A549 (cell line): ENCODE results near the gene GGACT. TPM values are rescaled to one million over a fixed set of nuclear protein-coding genes. Genes with fewer than 3 reads are reported as not detected.

Experiments used
- ATAC-seq, 2 experiments: fragments of 200-7000 bp in 1 of 2; fragments of >200 bp in 1 of 2; cut with Nextera tagmentation in 1 of 2; cut with Tn5 transposase in 1 of 2; 3 replicates each; pipeline versions ENCODE4 v1.8.0 to v1.9.1; 2018 to 2020; ENCODE audit warnings: mild to moderate bottlenecking in 1 of 2, moderate library complexity in 1 of 2
- CTCF ChIA-PET: fragments of 300-600 bp; sonication (Branson Sonifier 250); formaldehyde crosslinking; extraction: SDS; loops from one replicate; lab custom pipeline; 2021; ENCODE audit warnings: antibody characterized with exemption, inconsistent platforms; lab: Yijun Ruan, JAX
- POLR2A ChIA-PET: fragments of 350-600 bp; formaldehyde crosslinking; extraction: SDS; loops from one replicate; lab custom pipeline; 2021; ENCODE audit warnings: antibody characterized with exemption, inconsistent platforms; lab: Yijun Ruan, JAX
- DNase-seq, 2 experiments: peaks; one replicate each; pipeline versions ENCODE4 v3.0.0 to v3.0.0-alpha.2; 2011 to 2016; ENCODE audit warnings: low read depth in 1 of 2, low spot score in 1 of 2
- FAIRE-seq: peaks from 2 replicates; lab custom pipeline; 2011; peaks lifted over from hg19 to GRCh38; lab: Jason Lieb, UNC
- H3K27ac ChIP-seq, 2 experiments: fragments of >200 bp; sonication (Bioruptor Twin); formaldehyde crosslinking; 3 replicates each; pipeline ENCODE4 v1.5.1; 2016 to 2017
- H3K4me1 ChIP-seq: fragments of >200 bp; sonication (Bioruptor Twin); formaldehyde crosslinking; 3 replicates; pipeline ENCODE4 v1.6.1; 2016
- H3K4me2 ChIP-seq: fragments of >200 bp; sonication (Bioruptor Twin); formaldehyde crosslinking; 3 replicates; pipeline ENCODE4 v1.6.1; 2016
- H3K4me3 ChIP-seq: fragments of >200 bp; sonication (Bioruptor Twin); formaldehyde crosslinking; 3 replicates; pipeline ENCODE4 v1.5.1; 2016
- H3K9me3 ChIP-seq: fragments of >200 bp; sonication (Bioruptor Twin); formaldehyde crosslinking; 3 replicates; pipeline ENCODE4 v1.6.1; 2016
- BHLHE40 ChIP-seq: IDR thresholded peaks from 2 replicates; pipeline ENCODE4 v1.6.1; 2012; ENCODE audit warnings: low read depth, low read length, inconsistent platforms
- CBX8 ChIP-seq: fragments of 200-600 bp; sonication (generic); IDR thresholded peaks from 2 replicates; pipeline ENCODE4 v1.6.1; 2016
- CEBPB ChIP-seq, 2 experiments: fragments of >200 bp in 1 of 2; sonication (Bioruptor Twin) in 1 of 2; formaldehyde crosslinking in 1 of 2; IDR thresholded peaks; 2 replicates each; pipeline ENCODE4 v1.6.1; 2012 to 2016
- CHD2 ChIP-seq: fragments of 150-350 bp; IDR thresholded peaks from 2 replicates; pipeline ENCODE4 v1.6.1; 2014; ENCODE audit warnings: low read length; ENCODE audit not compliant: partially characterized antibody
- EP300 ChIP-seq, 2 experiments: fragments of >200 bp; sonication (Bioruptor Twin); formaldehyde crosslinking; IDR thresholded peaks; 2 replicates in 1 of 2; 3 replicates in 1 of 2; pipeline ENCODE4 v1.6.1; 2016 to 2017
- FOXS1 ChIP-seq: fragments of 250-450 bp; sonication (Bioruptor Pico); IDR thresholded peaks from 2 replicates; pipeline ENCODE4 v1.5.0; 2020; ENCODE audit warnings: mild to moderate bottlenecking, moderate library complexity
- GATA3 ChIP-seq: IDR thresholded peaks from 2 replicates; pipeline ENCODE4 v1.6.1; 2012; ENCODE audit warnings: borderline replicate concordance
- HEYL ChIP-seq: fragments of 250-450 bp; sonication (Bioruptor Pico); IDR thresholded peaks from 2 replicates; pipeline ENCODE4 v1.8.0; 2021; ENCODE audit warnings: mild to moderate bottlenecking, moderate library complexity
- HOXA7 ChIP-seq: fragments of 250-450 bp; sonication (Bioruptor Pico); IDR thresholded peaks from 2 replicates; pipeline ENCODE4 v1.5.0; 2020; ENCODE audit warnings: mild to moderate bottlenecking, moderate library complexity
- JUN ChIP-seq, 2 experiments: fragments of >200 bp; sonication (Bioruptor Twin); formaldehyde crosslinking; IDR thresholded peaks; 2 replicates in 1 of 2; 3 replicates in 1 of 2; pipeline ENCODE4 v1.6.1; 2016 to 2017
- KDM5A ChIP-seq: fragments of 200-600 bp; sonication (generic); IDR thresholded peaks from 2 replicates; pipeline ENCODE4 v1.6.1; 2016; ENCODE audit warnings: antibody characterized with exemption, mild to moderate bottlenecking
- MAFK ChIP-seq: fragments of 450-650 bp; IDR thresholded peaks from 2 replicates; pipeline ENCODE4 v1.6.1; 2014; ENCODE audit not compliant: partially characterized antibody
- MYC ChIP-seq: IDR thresholded peaks from 2 replicates; pipeline ENCODE4 v1.6.1; 2012; ENCODE audit warnings: mild to moderate bottlenecking, inconsistent platforms, low read length, improper control_type of control experiment, borderline replicate concordance
- NFE2L2 ChIP-seq: fragments of 150-350 bp; conservative IDR thresholded peaks from 2 replicates; pipeline ENCODE4 v1.6.1; 2014; ENCODE audit warnings: low read length
- NR3C1 ChIP-seq: fragments of >200 bp; sonication (Bioruptor Twin); formaldehyde crosslinking; IDR thresholded peaks from 3 replicates; pipeline ENCODE4 v1.6.1; 2017
- RAD21 ChIP-seq, 2 experiments: fragments of >200 bp in 1 of 2; sonication (Bioruptor Twin) in 1 of 2; formaldehyde crosslinking in 1 of 2; IDR thresholded peaks in 1 of 2; conservative IDR thresholded peaks in 1 of 2; 2 replicates in 1 of 2; 3 replicates in 1 of 2; pipeline ENCODE4 v1.6.1; 2012 to 2018; ENCODE audit warnings: inconsistent platforms in 1 of 2
- RNF2 ChIP-seq: fragments of 200-600 bp; sonication (generic); IDR thresholded peaks from 2 replicates; pipeline ENCODE4 v1.6.1; 2016; ENCODE audit warnings: low read depth, mild to moderate bottlenecking, antibody characterized with exemption, moderate library complexity, borderline replicate concordance
- SREBF2 ChIP-seq: fragments of 450-650 bp; IDR thresholded peaks from 2 replicates; pipeline ENCODE4 v1.6.1; 2014; ENCODE audit warnings: mild to moderate bottlenecking, moderate library complexity
- TP53 ChIP-seq: fragments of 250-450 bp; sonication (Bioruptor Pico); IDR thresholded peaks from 2 replicates; pipeline ENCODE4 v1.5.0; 2021; ENCODE audit warnings: mild to moderate bottlenecking, moderate library complexity
- ZFP36 ChIP-seq: fragments of 450-650 bp; IDR thresholded peaks from 2 replicates; pipeline ENCODE4 v1.6.1; 2014; ENCODE audit warnings: borderline replicate concordance; ENCODE audit not compliant: partially characterized antibody
- ZNF302 ChIP-seq: fragments of 250-450 bp; sonication (Bioruptor Pico); IDR thresholded peaks from 2 replicates; pipeline ENCODE4 v1.9.0; 2021; ENCODE audit warnings: inconsistent platforms, mild to moderate bottlenecking, moderate library complexity
- ZSCAN20 ChIP-seq: fragments of 250-450 bp; sonication (Bioruptor Pico); IDR thresholded peaks from 2 replicates; pipeline ENCODE4 v1.8.0; 2022; ENCODE audit warnings: mild to moderate bottlenecking, moderate library complexity
- WGBS: methylation state at CpG from one replicate; pipeline ENCODE4 v1.1.6; 2017; ENCODE audit errors: missing lambda C conversion rate; 5-methylcytosine and 5-hydroxymethylcytosine counted together
- polyA plus RNA-seq, 4 experiments: library from polyadenylated mRNA; depleted of rRNA in 3 of 4; stranded (reverse); fragments of >200 nt; fragmentation: RNase III in 1 of 4; extraction: RNeasy Plus Mini Kit Qiagen cat#74134 plus additional on column Dnase treatment in 1 of 4; gene quantifications; 2 replicates in 3 of 4; 3 replicates in 1 of 4; pipeline ENCODE4 v1.2.3, GENCODE V29; 2011 to 2017
- TF ChIP-seq, protein P1 (sequence below): fragments of 250-450 bp; sonication (Bioruptor Pico); IDR thresholded peaks from 2 replicates; pipeline ENCODE4 v1.5.0; 2021; ENCODE audit warnings: mild to moderate bottlenecking, moderate library complexity, borderline replicate concordance
- TF ChIP-seq, protein P2 (sequence below): fragments of 150-350 bp; IDR thresholded peaks from 2 replicates; pipeline ENCODE4 v1.6.1; 2014; ENCODE audit warnings: low read depth, mild to moderate bottlenecking, low read length
- TF ChIP-seq, protein P3 (sequence below): IDR thresholded peaks from 2 replicates; pipeline ENCODE4 v1.6.1; 2012; ENCODE audit warnings: low read depth, borderline replicate concordance
- TF ChIP-seq, protein P4 (sequence below): IDR thresholded peaks from 2 replicates; pipeline ENCODE4 v1.6.1; 2012

Gene GGACT
- polyA plus RNA-seq, 2 of the 4 experiments (the other 2 are of a cell fraction) = 2.7 to 8.6 TPM

DNA sequence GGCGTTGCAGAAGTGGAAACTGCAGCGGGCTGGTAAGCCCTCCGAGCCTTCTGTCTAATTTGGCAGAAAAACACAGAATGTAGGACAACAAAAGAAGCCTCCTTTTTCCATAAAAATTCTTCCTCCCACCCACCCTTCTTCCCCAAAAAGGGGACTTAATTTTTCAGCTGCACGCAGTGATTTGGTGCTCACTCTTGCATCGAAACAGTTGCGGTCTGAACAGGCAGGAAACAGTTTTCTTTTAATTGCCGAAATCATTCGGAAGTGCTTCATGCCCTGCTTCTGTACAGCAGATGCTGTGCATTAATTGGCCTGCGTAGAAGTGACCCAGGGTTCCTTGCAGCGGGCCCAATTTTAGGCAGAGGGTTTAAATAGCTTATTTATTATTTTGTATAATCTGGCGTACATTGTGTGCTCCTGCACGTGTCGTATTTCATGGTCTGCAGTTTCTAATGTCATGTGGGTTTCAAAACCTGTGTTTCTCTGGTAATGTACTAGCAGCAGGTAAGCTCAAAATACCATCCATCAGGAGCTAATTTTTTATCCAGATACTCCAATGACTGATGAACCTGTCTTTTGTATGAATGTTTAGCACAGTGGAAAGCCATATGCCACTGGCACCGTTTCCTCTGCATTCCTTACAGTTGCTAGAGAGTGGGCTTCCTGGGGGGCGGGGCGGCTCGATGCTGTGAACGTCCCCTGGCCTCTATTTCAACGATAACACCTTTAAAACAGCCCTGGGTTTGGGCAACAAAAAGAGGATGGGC lies 66.6 kb downstream of the GGACT start:
- POLR2A ChIA-PET = no interaction called here
- Histone ChIP-seq H3K4me2 (no peak overlapping the region), H3K4me1 (peaks cover 19% of the 10 kb centered on the region)
- 90% methylated on average over 18 of the region's 19 CpGs for WGBS
- FAIRE-seq = no peak
- CTCF ChIA-PET = interaction anchor here (1.7 kb wide), 1 partner anchor 866 kb away, joined by 6 read pairs; no protein-coding TSS in a partner anchor
- no peak for ATAC-seq
- TF ChIP-seq MAFK (no peak), FOXS1 (no peak), RNF2 (no peak), JUN (IDR thresholded peaks at IDR 0.05) (no peak), CHD2 (no peak), ZFP36 (no peak), CBX8 (no peak), HOXA7 (CRISPR knock-in tag) (no peak), SREBF2 (no peak), MYC (no peak), RAD21 (conservative IDR thresholded peaks at IDR 0.05 in 1 of 2, IDR thresholded peaks at IDR 0.05 in 1 of 2) (no peak), TP53 (CRISPR knock-in tag) (no peak), HEYL (CRISPR knock-in tag) (no peak), NR3C1 (no peak), KDM5A (no peak)
- TF ChIP-seq, protein P1, sequence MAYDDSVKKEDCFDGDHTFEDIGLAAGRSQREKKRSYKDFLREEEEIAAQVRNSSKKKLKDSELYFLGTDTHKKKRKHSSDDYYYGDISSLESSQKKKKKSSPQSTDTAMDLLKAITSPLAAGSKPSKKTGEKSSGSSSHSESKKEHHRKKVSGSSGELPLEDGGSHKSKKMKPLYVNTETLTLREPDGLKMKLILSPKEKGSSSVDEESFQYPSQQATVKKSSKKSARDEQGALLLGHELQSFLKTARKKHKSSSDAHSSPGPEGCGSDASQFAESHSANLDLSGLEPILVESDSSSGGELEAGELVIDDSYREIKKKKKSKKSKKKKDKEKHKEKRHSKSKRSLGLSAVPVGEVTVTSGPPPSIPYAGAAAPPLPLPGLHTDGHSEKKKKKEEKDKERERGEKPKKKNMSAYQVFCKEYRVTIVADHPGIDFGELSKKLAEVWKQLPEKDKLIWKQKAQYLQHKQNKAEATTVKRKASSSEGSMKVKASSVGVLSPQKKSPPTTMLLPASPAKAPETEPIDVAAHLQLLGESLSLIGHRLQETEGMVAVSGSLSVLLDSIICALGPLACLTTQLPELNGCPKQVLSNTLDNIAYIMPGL (CRISPR knock-in tag) = no peak
- TF ChIP-seq, all 56 proteins: peak for 0
- Histone ChIP-seq H3K9me3 (no peaks in the 10 kb centered on the region), H3K27ac (no peak overlapping the region), H3K4me3 (no peak overlapping the region)
- DNase-seq = no peak

DNA sequence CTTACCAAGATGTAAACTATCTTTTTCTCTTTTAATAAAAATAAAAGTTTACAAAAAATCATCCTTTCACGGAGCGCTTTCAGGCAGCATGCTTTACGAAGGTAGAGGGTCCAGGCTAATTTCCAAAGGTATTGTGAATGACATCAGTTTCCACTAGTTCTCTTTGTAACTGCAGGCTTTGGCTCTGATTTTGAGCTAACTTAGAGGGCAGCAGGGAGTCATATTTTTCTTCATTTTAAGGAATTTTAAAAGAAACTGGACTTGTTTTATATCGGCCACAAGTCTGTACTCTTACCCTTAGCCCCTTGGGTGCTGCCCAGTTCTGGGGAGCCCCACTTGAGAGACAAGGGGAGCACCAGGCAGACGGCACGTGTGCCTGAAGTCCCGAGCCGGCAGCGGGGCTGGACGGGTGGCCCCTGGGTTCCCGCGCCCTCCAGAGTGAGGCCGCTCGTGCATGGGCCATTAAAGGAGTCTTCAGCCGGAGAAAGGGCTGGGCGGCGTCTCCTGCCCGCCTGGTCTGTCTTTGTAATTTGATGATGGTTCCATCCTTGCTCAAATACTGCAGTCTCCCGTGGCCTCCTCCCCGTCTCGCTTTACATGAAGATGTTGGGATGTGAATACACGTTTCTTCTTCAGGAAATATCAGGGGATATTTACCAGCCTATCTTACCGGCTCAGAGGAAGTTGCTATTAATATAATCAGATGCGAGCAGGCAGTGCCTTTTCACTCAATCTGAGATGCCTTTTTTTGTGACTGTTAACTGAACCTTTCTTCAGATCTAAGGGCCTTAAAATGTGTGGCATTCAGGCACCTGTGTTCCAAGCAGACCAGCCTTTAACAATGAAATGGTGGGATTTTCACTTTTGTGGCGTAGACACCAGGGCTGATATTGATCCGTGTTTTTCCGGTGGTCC lies 67.4 kb downstream of the GGACT start:
- FAIRE-seq = no peak
- no peak overlapping the region for H3K4me2 ChIP-seq
- no peak for DNase-seq
- no peaks in the 10 kb centered on the region for H3K9me3 ChIP-seq
- TF ChIP-seq GATA3 = no peak
- no peak for TF ChIP-seq ZNF302 (CRISPR knock-in tag)
- no peak for TF ChIP-seq MYC
- TF ChIP-seq MAFK = no peak
- ChIA-PET CTCF (no interaction called here), POLR2A (no interaction called here)
- no peak overlapping the region for H3K27ac ChIP-seq
- peaks cover 26% of the 10 kb centered on the region for H3K4me1 ChIP-seq
- ATAC-seq = no peak
- H3K4me3 ChIP-seq = no peak overlapping the region
- WGBS = 90% methylated on average over 20 of the region's 27 CpGs

DNA sequence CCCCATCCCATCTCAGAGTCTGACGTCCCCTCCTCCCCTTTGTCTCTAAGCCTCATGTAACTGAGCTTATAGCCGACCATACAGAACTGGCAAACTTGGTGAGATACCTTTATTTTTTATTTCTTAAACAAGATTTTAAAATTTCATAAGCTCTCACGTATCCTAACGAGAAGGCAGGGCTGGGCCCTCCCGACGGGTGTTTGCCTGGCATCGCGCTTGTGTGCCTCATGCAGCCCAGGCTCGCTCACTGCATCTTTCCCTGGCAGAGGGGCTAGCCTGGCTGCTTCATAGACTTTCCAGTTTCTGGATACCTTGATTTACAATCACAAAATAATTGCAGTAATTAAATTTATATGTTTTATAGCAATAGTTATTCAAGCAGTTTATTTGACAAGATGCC lies 69.0 kb downstream of the GGACT start:
- Histone ChIP-seq H3K9me3 (no peaks in the 10 kb centered on the region), H3K4me1 (peaks cover 27% of the 10 kb centered on the region), H3K4me2 (no peak overlapping the region), H3K4me3 (no peak overlapping the region), H3K27ac (no peak overlapping the region)
- ChIA-PET CTCF (no interaction called here), POLR2A (no interaction called here)
- DNase-seq (no peak), ATAC-seq (no peak), FAIRE-seq (no peak)
- 93% methylated on average over 9 of the region's 9 CpGs for WGBS
- no peak for TF ChIP-seq EP300 (IDR thresholded peaks at IDR 0.05)
- TF ChIP-seq, protein P2, sequence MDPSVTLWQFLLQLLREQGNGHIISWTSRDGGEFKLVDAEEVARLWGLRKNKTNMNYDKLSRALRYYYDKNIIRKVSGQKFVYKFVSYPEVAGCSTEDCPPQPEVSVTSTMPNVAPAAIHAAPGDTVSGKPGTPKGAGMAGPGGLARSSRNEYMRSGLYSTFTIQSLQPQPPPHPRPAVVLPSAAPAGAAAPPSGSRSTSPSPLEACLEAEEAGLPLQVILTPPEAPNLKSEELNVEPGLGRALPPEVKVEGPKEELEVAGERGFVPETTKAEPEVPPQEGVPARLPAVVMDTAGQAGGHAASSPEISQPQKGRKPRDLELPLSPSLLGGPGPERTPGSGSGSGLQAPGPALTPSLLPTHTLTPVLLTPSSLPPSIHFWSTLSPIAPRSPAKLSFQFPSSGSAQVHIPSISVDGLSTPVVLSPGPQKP = no peak
- TF ChIP-seq ZSCAN20 = no peak
- TF ChIP-seq CEBPB (IDR thresholded peaks at IDR 0.05) = no peak
- no peak for TF ChIP-seq MYC
- TF ChIP-seq, protein P3, sequence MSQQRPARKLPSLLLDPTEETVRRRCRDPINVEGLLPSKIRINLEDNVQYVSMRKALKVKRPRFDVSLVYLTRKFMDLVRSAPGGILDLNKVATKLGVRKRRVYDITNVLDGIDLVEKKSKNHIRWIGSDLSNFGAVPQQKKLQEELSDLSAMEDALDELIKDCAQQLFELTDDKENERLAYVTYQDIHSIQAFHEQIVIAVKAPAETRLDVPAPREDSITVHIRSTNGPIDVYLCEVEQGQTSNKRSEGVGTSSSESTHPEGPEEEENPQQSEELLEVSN = no peak
- TF ChIP-seq NFE2L2 = no peak
- TF ChIP-seq, protein P4, sequence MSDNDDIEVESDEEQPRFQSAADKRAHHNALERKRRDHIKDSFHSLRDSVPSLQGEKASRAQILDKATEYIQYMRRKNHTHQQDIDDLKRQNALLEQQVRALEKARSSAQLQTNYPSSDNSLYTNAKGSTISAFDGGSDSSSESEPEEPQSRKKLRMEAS = no peak
- TF ChIP-seq BHLHE40 = no peak
- no peak for TF ChIP-seq KDM5A
- TF ChIP-seq TP53 (CRISPR knock-in tag) = no peak
